GM12878 (cell line): ENCODE measurements around the gene FRMD3. TPM values are rescaled to one million over a fixed set of nuclear protein-coding genes. Genes with fewer than 3 reads are reported as not detected.

Experiments used
- ZNF24 ChIP-seq: fragments of 450-650 bp; IDR thresholded peaks from 2 replicates; pipeline ENCODE4 v1.6.1; 2017; ENCODE audit warnings: antibody characterized with exemption, mild to moderate bottlenecking
- polyA plus RNA-seq, 11 experiments: library from polyadenylated mRNA; depleted of rRNA in 4 of 11; unstranded in 6 of 11; stranded (reverse) in 5 of 11; fragments of >200 nt; fragmentation: Nextera tagmentation in 4 of 11; fragmentation: Illumina TruSeq in 1 of 11; extraction: Ambion mirVana in 4 of 11; extraction: Trizol in 1 of 11; gene quantifications; 1 replicate in 1 of 11; 2 replicates in 10 of 11; pipeline versions ENCODE4 v1.2.1 to v1.2.3, GENCODE V29; 2011 to 2016; ENCODE audit warnings: inconsistent platforms in 2 of 11, missing spikeins in 2 of 11, low read depth in 1 of 11
- total RNA-seq, 4 experiments: library from RNA; depleted of rRNA in 3 of 4; stranded (reverse); fragments of >200 nt in 3 of 4; fragmentation: Illumina TruSeq in 1 of 4; extraction: Trizol in 1 of 4; gene quantifications; 2 replicates each; pipeline versions ENCODE4 v1.2.1 to v1.2.3, GENCODE V29; 2013 to 2021
- TF ChIP-seq, protein P1 (sequence below): fragments of 450-650 bp; conservative IDR thresholded peaks from 2 replicates; pipeline ENCODE4 v1.6.1; 2017; ENCODE audit warnings: mild to moderate bottlenecking, moderate library complexity
- TF ChIP-seq, protein P2 (sequence below): fragments of 150-350 bp; IDR thresholded peaks from 2 replicates; pipeline ENCODE4 v1.6.1; 2016; ENCODE audit warnings: low read depth, low read length
- TF ChIP-seq, protein P3 (sequence below): IDR thresholded peaks from 2 replicates; pipeline ENCODE4 v1.6.1; 2011; ENCODE audit warnings: borderline replicate concordance, low read depth, mild to moderate bottlenecking, moderate library complexity, mixed read lengths, low read length; ENCODE audit not compliant: insufficient read depth; ENCODE audit errors: extremely low read length

The FRMD3 gene
- total and polyA plus RNA-seq, 10 of the 15 experiments (the other 5 are each of a cell fraction or from before 2014, with no cell fraction given) = 0.04 to 0.68 (median 0.21) TPM; not detected in 1

DNA sequence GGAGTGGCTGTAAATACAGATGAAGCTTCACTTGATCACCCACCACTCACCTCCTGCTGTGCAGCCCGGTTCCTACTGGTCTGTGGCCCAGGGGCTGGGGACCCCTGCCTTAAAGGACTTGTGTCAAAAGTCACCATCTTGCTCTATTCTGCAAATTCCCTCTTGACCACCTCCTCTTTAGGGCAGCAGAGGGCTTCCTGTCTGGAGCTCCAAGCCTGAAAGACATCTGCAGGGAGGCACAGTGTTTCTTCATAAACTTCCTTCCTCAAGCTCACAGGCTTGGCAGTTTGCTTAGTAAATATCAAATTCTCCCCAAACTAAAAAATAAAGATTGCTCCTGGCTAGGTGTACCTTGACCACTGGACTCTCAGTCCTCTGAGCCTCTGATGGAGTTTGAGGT is 104.4 kb downstream of the FRMD3 start (continued):
- TF ChIP-seq, protein P1, sequence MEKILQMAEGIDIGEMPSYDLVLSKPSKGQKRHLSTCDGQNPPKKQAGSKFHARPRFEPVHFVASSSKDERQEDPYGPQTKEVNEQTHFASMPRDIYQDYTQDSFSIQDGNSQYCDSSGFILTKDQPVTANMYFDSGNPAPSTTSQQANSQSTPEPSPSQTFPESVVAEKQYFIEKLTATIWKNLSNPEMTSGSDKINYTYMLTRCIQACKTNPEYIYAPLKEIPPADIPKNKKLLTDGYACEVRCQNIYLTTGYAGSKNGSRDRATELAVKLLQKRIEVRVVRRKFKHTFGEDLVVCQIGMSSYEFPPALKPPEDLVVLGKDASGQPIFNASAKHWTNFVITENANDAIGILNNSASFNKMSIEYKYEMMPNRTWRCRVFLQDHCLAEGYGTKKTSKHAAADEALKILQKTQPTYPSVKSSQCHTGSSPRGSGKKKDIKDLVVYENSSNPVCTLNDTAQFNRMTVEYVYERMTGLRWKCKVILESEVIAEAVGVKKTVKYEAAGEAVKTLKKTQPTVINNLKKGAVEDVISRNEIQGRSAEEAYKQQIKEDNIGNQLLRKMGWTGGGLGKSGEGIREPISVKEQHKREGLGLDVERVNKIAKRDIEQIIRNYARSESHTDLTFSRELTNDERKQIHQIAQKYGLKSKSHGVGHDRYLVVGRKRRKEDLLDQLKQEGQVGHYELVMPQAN = no peak
- TF ChIP-seq, protein P2, sequence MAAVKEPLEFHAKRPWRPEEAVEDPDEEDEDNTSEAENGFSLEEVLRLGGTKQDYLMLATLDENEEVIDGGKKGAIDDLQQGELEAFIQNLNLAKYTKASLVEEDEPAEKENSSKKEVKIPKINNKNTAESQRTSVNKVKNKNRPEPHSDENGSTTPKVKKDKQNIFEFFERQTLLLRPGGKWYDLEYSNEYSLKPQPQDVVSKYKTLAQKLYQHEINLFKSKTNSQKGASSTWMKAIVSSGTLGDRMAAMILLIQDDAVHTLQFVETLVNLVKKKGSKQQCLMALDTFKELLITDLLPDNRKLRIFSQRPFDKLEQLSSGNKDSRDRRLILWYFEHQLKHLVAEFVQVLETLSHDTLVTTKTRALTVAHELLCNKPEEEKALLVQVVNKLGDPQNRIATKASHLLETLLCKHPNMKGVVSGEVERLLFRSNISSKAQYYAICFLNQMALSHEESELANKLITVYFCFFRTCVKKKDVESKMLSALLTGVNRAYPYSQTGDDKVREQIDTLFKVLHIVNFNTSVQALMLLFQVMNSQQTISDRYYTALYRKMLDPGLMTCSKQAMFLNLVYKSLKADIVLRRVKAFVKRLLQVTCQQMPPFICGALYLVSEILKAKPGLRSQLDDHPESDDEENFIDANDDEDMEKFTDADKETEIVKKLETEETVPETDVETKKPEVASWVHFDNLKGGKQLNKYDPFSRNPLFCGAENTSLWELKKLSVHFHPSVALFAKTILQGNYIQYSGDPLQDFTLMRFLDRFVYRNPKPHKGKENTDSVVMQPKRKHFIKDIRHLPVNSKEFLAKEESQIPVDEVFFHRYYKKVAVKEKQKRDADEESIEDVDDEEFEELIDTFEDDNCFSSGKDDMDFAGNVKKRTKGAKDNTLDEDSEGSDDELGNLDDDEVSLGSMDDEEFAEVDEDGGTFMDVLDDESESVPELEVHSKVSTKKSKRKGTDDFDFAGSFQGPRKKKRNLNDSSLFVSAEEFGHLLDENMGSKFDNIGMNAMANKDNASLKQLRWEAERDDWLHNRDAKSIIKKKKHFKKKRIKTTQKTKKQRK = no peak
- no peak for TF ChIP-seq ZNF24
- TF ChIP-seq, protein P3, sequence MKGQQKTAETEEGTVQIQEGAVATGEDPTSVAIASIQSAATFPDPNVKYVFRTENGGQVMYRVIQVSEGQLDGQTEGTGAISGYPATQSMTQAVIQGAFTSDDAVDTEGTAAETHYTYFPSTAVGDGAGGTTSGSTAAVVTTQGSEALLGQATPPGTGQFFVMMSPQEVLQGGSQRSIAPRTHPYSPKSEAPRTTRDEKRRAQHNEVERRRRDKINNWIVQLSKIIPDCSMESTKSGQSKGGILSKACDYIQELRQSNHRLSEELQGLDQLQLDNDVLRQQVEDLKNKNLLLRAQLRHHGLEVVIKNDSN = no peak
